GM23338 (cell line): ENCODE measurements around the gene TOMM6. TPM values are rescaled to one million over a fixed set of nuclear protein-coding genes. Genes with fewer than 3 reads are reported as not detected.

Experiments
- ATAC-seq: fragments of 200-7000 bp; cut with Tn5 transposase; 3 replicates; pipeline ENCODE4 v1.9.1; 2020
- DNase-seq: peaks from one replicate; pipeline ENCODE4 v3.0.0-alpha.2; 2015; ENCODE audit warnings: low spot score
- H2AFZ ChIP-seq: fragments of 200-600 bp; sonication (generic); 2 replicates; pipeline ENCODE4 v1.8.0; 2016; ENCODE audit warnings: antibody characterized with exemption, mild to moderate bottlenecking, moderate library complexity
- H3F3A ChIP-seq: fragments of 200-600 bp; sonication (generic); replicated peaks from 2 replicates; pipeline ENCODE4 v1.8.0; 2017; ENCODE audit warnings: antibody characterized with exemption, mixed run types, low read depth
- H3K27ac ChIP-seq: fragments of 200-600 bp; sonication (generic); 2 replicates; pipeline ENCODE4 v1.6.1; 2016; ENCODE audit warnings: low read depth
- H3K27me3 ChIP-seq: fragments of 200-600 bp; sonication (generic); 2 replicates; pipeline ENCODE4 v1.8.0; 2016; ENCODE audit warnings: mild to moderate bottlenecking, mixed run types, moderate library complexity; ENCODE audit not compliant: insufficient read depth
- H3K36me3 ChIP-seq: fragments of 200-600 bp; sonication (generic); 2 replicates; pipeline ENCODE4 v1.8.0; 2016; ENCODE audit warnings: mild to moderate bottlenecking; ENCODE audit not compliant: insufficient read depth
- H3K4me1 ChIP-seq: fragments of 200-600 bp; sonication (generic); 2 replicates; pipeline ENCODE4 v1.8.0; 2016; ENCODE audit warnings: mild to moderate bottlenecking, moderate library complexity; ENCODE audit not compliant: insufficient read depth
- H3K4me2 ChIP-seq: fragments of 200-600 bp; sonication (generic); 2 replicates; pipeline ENCODE4 v1.7.1; 2017; ENCODE audit warnings: mixed run types
- H3K4me3 ChIP-seq: fragments of 200-600 bp; sonication (generic); 2 replicates; pipeline ENCODE4 v1.6.1; 2016; ENCODE audit warnings: mixed run types
- H3K79me2 ChIP-seq: fragments of 200-600 bp; sonication (generic); replicated peaks from 2 replicates; pipeline ENCODE4 v1.8.0; 2017; ENCODE audit warnings: mild to moderate bottlenecking; ENCODE audit not compliant: insufficient read depth
- H3K9me2 ChIP-seq: fragments of 200-600 bp; sonication (generic); 2 replicates; pipeline ENCODE4 v1.8.0; 2017; ENCODE audit not compliant: insufficient read depth
- H4K20me1 ChIP-seq: fragments of 200-600 bp; sonication (generic); replicated peaks from 2 replicates; pipeline ENCODE4 v1.8.0; 2017; ENCODE audit warnings: mild to moderate bottlenecking; ENCODE audit not compliant: insufficient read depth
- H3K27ac Mint-ChIP-seq: 2 replicates; pipeline ENCODE4 v1.8.0; 2020; ENCODE audit warnings: inconsistent platforms, mild to moderate bottlenecking, moderate library complexity, mixed read lengths
- H3K27me3 Mint-ChIP-seq: 3 replicates; pipeline ENCODE4 v1.8.0; 2022; ENCODE audit warnings: low read depth, mild to moderate bottlenecking, moderate library complexity, mixed read lengths, inconsistent platforms; ENCODE audit not compliant: insufficient read depth, poor library complexity
- H3K36me3 Mint-ChIP-seq: 3 replicates; pipeline ENCODE4 v1.8.0; 2021; ENCODE audit warnings: low read depth, mild to moderate bottlenecking, inconsistent platforms, moderate library complexity, mixed read lengths
- H3K4me1 Mint-ChIP-seq: 3 replicates; pipeline ENCODE4 v1.8.0; 2020; ENCODE audit warnings: mild to moderate bottlenecking, inconsistent platforms, mixed read lengths
- H3K4me3 Mint-ChIP-seq: 3 replicates; pipeline ENCODE4 v1.8.0; 2021; ENCODE audit warnings: moderate library complexity, mild to moderate bottlenecking, inconsistent platforms, mixed read lengths
- H3K9me3 Mint-ChIP-seq: 3 replicates; pipeline ENCODE4 v1.8.0; 2020; ENCODE audit warnings: moderate library complexity, mild to moderate bottlenecking, inconsistent platforms, mixed read lengths
- CREB1 ChIP-seq: fragments of 250-450 bp; sonication (Bioruptor Pico); IDR thresholded peaks from 2 replicates; pipeline ENCODE4 v1.5.0; 2020; ENCODE audit warnings: low read depth, mild to moderate bottlenecking, moderate library complexity
- CTCF ChIP-seq, 2 experiments: fragments of 200-600 bp in 1 of 2; sonication (generic) in 1 of 2; conservative IDR thresholded peaks; 2 replicates each; pipeline versions ENCODE4 v1.5.1 to v1.6.1; 2016 to 2017; ENCODE audit warnings: antibody characterized with exemption in 2 of 2, low read depth in 2 of 2, mild to moderate bottlenecking in 2 of 2, moderate library complexity in 1 of 2
- EZH2 ChIP-seq: fragments of 200-600 bp; sonication (generic); IDR thresholded peaks from one replicate; pipeline ENCODE4 v1.8.0; 2017; ENCODE audit warnings: antibody characterized with exemption, mild to moderate bottlenecking, low read depth; ENCODE audit not compliant: unreplicated experiment
- ZNF114 ChIP-seq: fragments of 250-450 bp; sonication (Bioruptor Pico); IDR thresholded peaks from 2 replicates; pipeline ENCODE4 v1.5.0; 2020; ENCODE audit warnings: mild to moderate bottlenecking, moderate library complexity
- ZNF331 ChIP-seq: fragments of 250-450 bp; sonication (Bioruptor Pico); IDR thresholded peaks from 2 replicates; pipeline ENCODE4 v1.5.0; 2020; ENCODE audit warnings: low read depth, mild to moderate bottlenecking, moderate library complexity
- polyA plus RNA-seq: library from polyadenylated mRNA; unstranded; fragments of >200 nt; fragmentation: Nextera tagmentation; extraction: Ambion mirVana; gene quantifications from 2 replicates; pipeline ENCODE4 v1.2.1, GENCODE V29; 2016
- total RNA-seq: library from RNA; depleted of rRNA; stranded (reverse); fragments of >200 nt; shearing (Covaris generic); gene quantifications from 2 replicates; pipeline ENCODE4 v1.2.3, GENCODE V29; 2014
- TF ChIP-seq, protein P1 (sequence below): fragments of 250-450 bp; sonication (Bioruptor Pico); IDR thresholded peaks from 2 replicates; pipeline ENCODE4 v1.5.0; 2020; ENCODE audit warnings: mild to moderate bottlenecking, moderate library complexity

Gene TOMM6
- total and polyA plus RNA-seq, 2 experiments from 2014 or later: 195 to 372 TPM

- Histone ChIP-seq H3K4me3 (0 out of 2 replicates have a peak overlapping the region, but pooled peaks have one; percentile 21), H3K4me2 (peak overlapping the region; percentile 62; the same call in 1 of the 2 replicates)
Measured at GRCh38 chr6:41785254-41785653, 2.2 kb upstream of the TOMM6 start.

More at GRCh38 chr6:41785254-41785653, 2.2 kb upstream of the TOMM6 start:
- H3K4me3 Mint-ChIP-seq: peak overlapping the region; percentile 94
- H4K20me1 ChIP-seq: peaks cover 3% of the 10 kb centered on the region; the same call in 1 of the 2 replicates
- H3K27ac Mint-ChIP-seq: no peak overlapping the region
- peaks cover 56% of the 10 kb centered on the region for H3K27me3 Mint-ChIP-seq
- H2AFZ ChIP-seq: no peak overlapping the region
- TF ChIP-seq, protein P1, sequence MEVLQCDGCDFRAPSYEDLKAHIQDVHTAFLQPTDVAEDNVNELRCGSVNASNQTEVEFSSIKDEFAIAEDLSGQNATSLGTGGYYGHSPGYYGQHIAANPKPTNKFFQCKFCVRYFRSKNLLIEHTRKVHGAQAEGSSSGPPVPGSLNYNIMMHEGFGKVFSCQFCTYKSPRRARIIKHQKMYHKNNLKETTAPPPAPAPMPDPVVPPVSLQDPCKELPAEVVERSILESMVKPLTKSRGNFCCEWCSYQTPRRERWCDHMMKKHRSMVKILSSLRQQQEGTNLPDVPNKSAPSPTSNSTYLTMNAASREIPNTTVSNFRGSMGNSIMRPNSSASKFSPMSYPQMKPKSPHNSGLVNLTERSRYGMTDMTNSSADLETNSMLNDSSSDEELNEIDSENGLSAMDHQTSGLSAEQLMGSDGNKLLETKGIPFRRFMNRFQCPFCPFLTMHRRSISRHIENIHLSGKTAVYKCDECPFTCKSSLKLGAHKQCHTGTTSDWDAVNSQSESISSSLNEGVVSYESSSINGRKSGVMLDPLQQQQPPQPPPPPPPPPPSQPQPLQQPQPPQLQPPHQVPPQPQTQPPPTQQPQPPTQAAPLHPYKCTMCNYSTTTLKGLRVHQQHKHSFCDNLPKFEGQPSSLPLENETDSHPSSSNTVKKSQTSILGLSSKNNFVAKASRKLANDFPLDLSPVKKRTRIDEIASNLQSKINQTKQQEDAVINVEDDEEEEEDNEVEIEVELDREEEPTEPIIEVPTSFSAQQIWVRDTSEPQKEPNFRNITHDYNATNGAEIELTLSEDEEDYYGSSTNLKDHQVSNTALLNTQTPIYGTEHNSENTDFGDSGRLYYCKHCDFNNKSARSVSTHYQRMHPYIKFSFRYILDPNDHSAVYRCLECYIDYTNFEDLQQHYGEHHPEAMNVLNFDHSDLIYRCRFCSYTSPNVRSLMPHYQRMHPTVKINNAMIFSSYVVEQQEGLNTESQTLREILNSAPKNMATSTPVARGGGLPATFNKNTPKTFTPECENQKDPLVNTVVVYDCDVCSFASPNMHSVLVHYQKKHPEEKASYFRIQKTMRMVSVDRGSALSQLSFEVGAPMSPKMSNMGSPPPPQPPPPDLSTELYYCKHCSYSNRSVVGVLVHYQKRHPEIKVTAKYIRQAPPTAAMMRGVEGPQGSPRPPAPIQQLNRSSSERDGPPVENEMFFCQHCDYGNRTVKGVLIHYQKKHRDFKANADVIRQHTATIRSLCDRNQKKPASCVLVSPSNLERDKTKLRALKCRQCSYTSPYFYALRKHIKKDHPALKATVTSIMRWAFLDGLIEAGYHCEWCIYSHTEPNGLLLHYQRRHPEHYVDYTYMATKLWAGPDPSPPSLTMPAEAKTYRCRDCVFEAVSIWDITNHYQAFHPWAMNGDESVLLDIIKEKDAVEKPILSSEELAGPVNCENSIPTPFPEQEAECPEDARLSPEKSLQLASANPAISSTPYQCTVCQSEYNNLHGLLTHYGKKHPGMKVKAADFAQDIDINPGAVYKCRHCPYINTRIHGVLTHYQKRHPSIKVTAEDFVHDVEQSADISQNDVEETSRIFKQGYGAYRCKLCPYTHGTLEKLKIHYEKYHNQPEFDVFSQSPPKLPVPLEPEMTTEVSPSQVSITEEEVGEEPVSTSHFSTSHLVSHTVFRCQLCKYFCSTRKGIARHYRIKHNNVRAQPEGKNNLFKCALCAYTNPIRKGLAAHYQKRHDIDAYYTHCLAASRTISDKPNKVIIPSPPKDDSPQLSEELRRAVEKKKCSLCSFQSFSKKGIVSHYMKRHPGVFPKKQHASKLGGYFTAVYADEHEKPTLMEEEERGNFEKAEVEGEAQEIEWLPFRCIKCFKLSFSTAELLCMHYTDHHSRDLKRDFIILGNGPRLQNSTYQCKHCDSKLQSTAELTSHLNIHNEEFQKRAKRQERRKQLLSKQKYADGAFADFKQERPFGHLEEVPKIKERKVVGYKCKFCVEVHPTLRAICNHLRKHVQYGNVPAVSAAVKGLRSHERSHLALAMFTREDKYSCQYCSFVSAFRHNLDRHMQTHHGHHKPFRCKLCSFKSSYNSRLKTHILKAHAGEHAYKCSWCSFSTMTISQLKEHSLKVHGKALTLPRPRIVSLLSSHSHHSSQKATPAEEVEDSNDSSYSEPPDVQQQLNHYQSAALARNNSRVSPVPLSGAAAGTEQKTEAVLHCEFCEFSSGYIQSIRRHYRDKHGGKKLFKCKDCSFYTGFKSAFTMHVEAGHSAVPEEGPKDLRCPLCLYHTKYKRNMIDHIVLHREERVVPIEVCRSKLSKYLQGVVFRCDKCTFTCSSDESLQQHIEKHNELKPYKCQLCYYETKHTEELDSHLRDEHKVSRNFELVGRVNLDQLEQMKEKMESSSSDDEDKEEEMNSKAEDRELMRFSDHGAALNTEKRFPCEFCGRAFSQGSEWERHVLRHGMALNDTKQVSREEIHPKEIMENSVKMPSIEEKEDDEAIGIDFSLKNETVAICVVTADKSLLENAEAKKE: no peak
- TF ChIP-seq CTCF (conservative IDR thresholded peaks at IDR 0.05; ENCODE audit: low read depth in 2 of 2) (no peak), CREB1 (CRISPR knock-in tag) (no peak), ZNF114 (CRISPR knock-in tag) (no peak), ZNF331 (CRISPR knock-in tag) (no peak), EZH2 (no peak)
- H3K36me3 Mint-ChIP-seq: peaks cover 21% of the 10 kb centered on the region
- peaks cover 7% of the 10 kb centered on the region; the same call in 2 of the 3 replicates for H3K9me3 Mint-ChIP-seq
- H3K27ac ChIP-seq: no peak overlapping the region
- peaks cover 10% of the 10 kb centered on the region; the same call in 1 of the 2 replicates for H3F3A ChIP-seq
- peaks cover 12% of the 10 kb centered on the region; the same call in 1 of the 2 replicates for H3K36me3 ChIP-seq
- ATAC-seq: no peak
- no peaks in the 10 kb centered on the region for H3K9me2 ChIP-seq
- peaks cover 22% of the 10 kb centered on the region for H3K4me1 ChIP-seq
- peaks cover 23% of the 10 kb centered on the region for H3K4me1 Mint-ChIP-seq
- H3K79me2 ChIP-seq: peaks cover 22% of the 10 kb centered on the region
- DNase-seq: no peak
- peaks cover 54% of the 10 kb centered on the region for H3K27me3 ChIP-seq
